HepG2 (cell line): ENCODE results near the gene APRT. TPM values are rescaled to one million over a fixed set of nuclear protein-coding genes. Genes with fewer than 3 reads are reported as not detected.

Experiments used
- CCAR2 ChIP-seq: fragments of 200-400 bp; formaldehyde crosslinking; optimal IDR thresholded peaks from 2 replicates; pipeline ENCODE3; 2018; ENCODE audit warnings: low read depth, mild to moderate bottlenecking, low read length, moderate library complexity
- EHMT2 ChIP-seq: fragments of 200-600 bp; sonication (generic); IDR thresholded peaks from 2 replicates; pipeline ENCODE4 v1.7.0; 2017; ENCODE audit warnings: antibody characterized with exemption, low read depth, low read length, borderline replicate concordance
- GABPB1 ChIP-seq: IDR thresholded peaks from 2 replicates; pipeline ENCODE4 v1.6.1; 2016; ENCODE audit warnings: mild to moderate bottlenecking, missing genetic modification reagents, moderate library complexity, missing compliant biosample characterization
- GATAD2A ChIP-seq: IDR thresholded peaks from 2 replicates; pipeline ENCODE4 v1.6.1; 2016
- MXI1 ChIP-seq: IDR thresholded peaks from 3 replicates; pipeline ENCODE4 v1.6.1; 2012; ENCODE audit warnings: low read depth, low read length, inconsistent platforms, borderline replicate concordance
- MYNN ChIP-seq: sonication (generic); formaldehyde crosslinking; IDR thresholded peaks from 2 replicates; pipeline ENCODE4 v1.4.0; 2020; ENCODE audit warnings: mild to moderate bottlenecking, low read depth, missing genetic modification reagents
- NFATC3 ChIP-seq: sonication (generic); formaldehyde crosslinking; IDR thresholded peaks from 2 replicates; pipeline ENCODE4 v1.5.1; 2020; ENCODE audit warnings: mild to moderate bottlenecking, missing genetic modification reagents
- POLR2AphosphoS5 ChIP-seq: IDR thresholded peaks from 2 replicates; pipeline ENCODE4 v1.6.1; 2012; ENCODE audit warnings: low read depth, low read length
- RNF2 ChIP-seq: fragments of 450-650 bp; conservative IDR thresholded peaks from 2 replicates; pipeline ENCODE4 v1.6.1; 2016; ENCODE audit warnings: low read depth
- SETDB1 ChIP-seq: sonication (generic); formaldehyde crosslinking; IDR thresholded peaks from 2 replicates; pipeline ENCODE4 v1.5.1; 2020; ENCODE audit warnings: missing genetic modification reagents, mild to moderate bottlenecking, borderline replicate concordance
- SIX4 ChIP-seq: sonication (generic); formaldehyde crosslinking; IDR thresholded peaks from 2 replicates; pipeline ENCODE4 v1.4.0; 2020; ENCODE audit warnings: missing genetic modification reagents
- SMAD1 ChIP-seq: sonication (generic); formaldehyde crosslinking; IDR thresholded peaks from 2 replicates; pipeline ENCODE4 v1.4.0; 2020; ENCODE audit warnings: missing genetic modification reagents, low read depth, mild to moderate bottlenecking, borderline replicate concordance
- SP2 ChIP-seq: sonication (generic); formaldehyde crosslinking; IDR thresholded peaks from 2 replicates; pipeline ENCODE4 v1.5.1; 2020; ENCODE audit warnings: mild to moderate bottlenecking, missing genetic modification reagents
- SP4 ChIP-seq: sonication (generic); formaldehyde crosslinking; IDR thresholded peaks from 2 replicates; pipeline ENCODE4 v1.8.1; 2023; ENCODE audit warnings: mild to moderate bottlenecking, missing genetic modification reagents
- STAG1 ChIP-seq: sonication (generic); formaldehyde crosslinking; IDR thresholded peaks from 2 replicates; pipeline ENCODE4 v1.4.0; 2020; ENCODE audit warnings: missing genetic modification reagents
- TCF7 ChIP-seq: sonication (generic); IDR thresholded peaks from 2 replicates; pipeline ENCODE4 v1.6.1; 2016; ENCODE audit warnings: antibody characterized with exemption, low read depth
- ZBTB8A ChIP-seq: sonication (generic); formaldehyde crosslinking; IDR thresholded peaks from 2 replicates; pipeline ENCODE4 v1.4.0; 2020; ENCODE audit warnings: mild to moderate bottlenecking, low read depth, missing genetic modification reagents, borderline replicate concordance
- ZNF17 ChIP-seq: sonication (generic); formaldehyde crosslinking; IDR thresholded peaks from 2 replicates; pipeline ENCODE4 v1.5.0; 2020; ENCODE audit warnings: mild to moderate bottlenecking, missing genetic modification reagents
- ZNF274 ChIP-seq: sonication (generic); formaldehyde crosslinking; IDR thresholded peaks from 2 replicates; pipeline ENCODE4 v1.5.1; 2020; ENCODE audit warnings: mild to moderate bottlenecking, missing genetic modification reagents
- ZNF333 ChIP-seq: sonication (generic); formaldehyde crosslinking; IDR thresholded peaks from 2 replicates; pipeline ENCODE4 v1.4.0; 2020; ENCODE audit warnings: mild to moderate bottlenecking, missing genetic modification reagents, borderline replicate concordance
- ZNF441 ChIP-seq: sonication (generic); formaldehyde crosslinking; IDR thresholded peaks from 2 replicates; pipeline ENCODE4 v1.7.0; 2021; ENCODE audit warnings: missing genetic modification reagents, borderline replicate concordance
- ZNF546 ChIP-seq: sonication (generic); formaldehyde crosslinking; conservative IDR thresholded peaks from 2 replicates; pipeline ENCODE4 v1.8.1; 2023; ENCODE audit warnings: mild to moderate bottlenecking, missing genetic modification reagents
- ZNF768 ChIP-seq: sonication (generic); formaldehyde crosslinking; IDR thresholded peaks from 2 replicates; pipeline ENCODE4 v1.4.0; 2020; ENCODE audit warnings: missing genetic modification reagents
- ZSCAN25 ChIP-seq: sonication (generic); formaldehyde crosslinking; IDR thresholded peaks from 2 replicates; pipeline ENCODE4 v1.8.0; 2022; ENCODE audit warnings: mild to moderate bottlenecking, missing genetic modification reagents
- polyA plus RNA-seq, 8 experiments: library from polyadenylated mRNA; depleted of rRNA in 3 of 8; stranded (reverse) in 7 of 8; unstranded in 1 of 8; fragments of >200 nt; fragmentation: Illumina TruSeq in 4 of 8; extraction: Trizol in 4 of 8; gene quantifications; 2 replicates each; pipeline versions ENCODE4 v1.2.1 to v1.2.3, GENCODE V29; 2011 to 2016; ENCODE audit warnings: low read depth in 4 of 8, missing spikeins in 1 of 8, mixed read lengths in 1 of 8; ENCODE audit not compliant: insufficient read depth in 1 of 8
- total RNA-seq, 5 experiments: library from RNA; depleted of rRNA; stranded (reverse); fragments of >200 nt; fragmentation: Illumina TruSeq; extraction: Trizol; gene quantifications; 2 replicates each; pipeline ENCODE4 v1.2.3, GENCODE V29; 2016; ENCODE audit warnings: low read depth in 1 of 5
- TF ChIP-seq, protein P1 (sequence below): sonication (generic); formaldehyde crosslinking; IDR thresholded peaks from 2 replicates; pipeline ENCODE4 v1.4.0; 2020; ENCODE audit warnings: missing genetic modification reagents

The APRT gene
- total and polyA plus RNA-seq, 2 of the 13 experiments (the other 11 are each of a cell fraction or from before 2014, with no cell fraction given) = 155 to 242 TPM

DNA sequence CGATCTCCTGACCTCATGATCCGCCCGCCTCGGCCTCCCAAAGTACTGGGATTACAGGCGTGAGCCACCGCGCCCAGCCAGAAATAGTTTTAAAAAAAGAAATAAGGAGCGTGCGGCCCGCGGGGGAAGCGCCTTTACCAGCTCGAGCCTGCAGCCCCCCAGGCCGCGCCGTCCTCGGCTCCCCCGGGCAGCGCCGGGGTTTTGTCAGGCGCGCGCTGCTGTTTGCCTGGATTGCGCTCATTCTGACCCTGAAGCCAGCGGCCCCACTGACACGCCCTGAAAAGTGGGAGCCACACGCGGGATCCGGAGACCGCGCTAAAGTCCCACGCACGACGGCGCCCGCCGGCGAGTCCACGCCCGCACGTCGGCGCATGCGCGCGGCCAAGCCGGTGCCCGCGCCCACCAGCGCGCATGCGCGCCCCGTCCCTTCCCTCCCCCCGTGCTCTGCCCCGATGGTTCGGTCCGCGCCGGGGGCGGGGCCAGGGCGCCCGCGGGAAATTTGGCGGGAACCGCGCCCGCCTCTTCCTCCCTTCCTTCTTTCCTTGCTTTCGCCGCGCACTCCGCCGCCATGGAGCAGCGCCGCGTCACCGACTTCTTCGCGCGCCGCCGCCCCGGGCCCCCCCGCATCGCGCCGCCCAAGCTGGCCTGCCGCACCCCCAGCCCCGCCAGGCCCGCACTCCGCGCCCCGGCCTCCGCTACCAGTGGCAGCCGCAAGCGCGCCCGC is 8.3 kb downstream of the APRT start, which contains the start of gene CDT1 (continued):
- TF ChIP-seq GATAD2A (CRISPR knock-in tag) (peak; percentile 80), STAG1 (no peak; the same call in 1 of the 2 replicates), ZNF768 (CRISPR knock-in tag) (peak; percentile 33; the same call in 1 of the 2 replicates), TCF7 (no peak), SP2 (CRISPR knock-in tag) (no peak), SP4 (peak; percentile 91), ZNF333 (CRISPR knock-in tag) (peak; percentile 79; the same call in 1 of the 2 replicates), POLR2AphosphoS5 (peak; percentile 70), CCAR2 (no peak), ZNF17 (CRISPR knock-in tag) (no peak), NFATC3 (CRISPR knock-in tag) (no peak; the same call in 1 of the 2 replicates), MYNN (CRISPR knock-in tag) (no peak), ZBTB8A (CRISPR knock-in tag) (0 out of 2 replicates have a peak, but pooled peaks have one; percentile 58), MXI1 (no peak; the same call in 2 of the 3 replicates), EHMT2 (no peak), SIX4 (peak; percentile 36; the same call in 1 of the 2 replicates), GABPB1 (peak; percentile 67; the same call in 1 of the 2 replicates), ZNF274 (CRISPR knock-in tag) (no peak), SMAD1 (0 out of 2 replicates have a peak, but pooled peaks have one; percentile 64), RNF2 (peak; percentile 53; the same call in 1 of the 2 replicates), ZNF546 (CRISPR knock-in tag) (peak; percentile 85; the same call in 1 of the 2 replicates), ZNF441 (CRISPR knock-in tag) (peak; percentile 73; the same call in 1 of the 2 replicates), ZSCAN25 (peak; percentile 85), SETDB1 (no peak)
- TF ChIP-seq, protein P1, sequence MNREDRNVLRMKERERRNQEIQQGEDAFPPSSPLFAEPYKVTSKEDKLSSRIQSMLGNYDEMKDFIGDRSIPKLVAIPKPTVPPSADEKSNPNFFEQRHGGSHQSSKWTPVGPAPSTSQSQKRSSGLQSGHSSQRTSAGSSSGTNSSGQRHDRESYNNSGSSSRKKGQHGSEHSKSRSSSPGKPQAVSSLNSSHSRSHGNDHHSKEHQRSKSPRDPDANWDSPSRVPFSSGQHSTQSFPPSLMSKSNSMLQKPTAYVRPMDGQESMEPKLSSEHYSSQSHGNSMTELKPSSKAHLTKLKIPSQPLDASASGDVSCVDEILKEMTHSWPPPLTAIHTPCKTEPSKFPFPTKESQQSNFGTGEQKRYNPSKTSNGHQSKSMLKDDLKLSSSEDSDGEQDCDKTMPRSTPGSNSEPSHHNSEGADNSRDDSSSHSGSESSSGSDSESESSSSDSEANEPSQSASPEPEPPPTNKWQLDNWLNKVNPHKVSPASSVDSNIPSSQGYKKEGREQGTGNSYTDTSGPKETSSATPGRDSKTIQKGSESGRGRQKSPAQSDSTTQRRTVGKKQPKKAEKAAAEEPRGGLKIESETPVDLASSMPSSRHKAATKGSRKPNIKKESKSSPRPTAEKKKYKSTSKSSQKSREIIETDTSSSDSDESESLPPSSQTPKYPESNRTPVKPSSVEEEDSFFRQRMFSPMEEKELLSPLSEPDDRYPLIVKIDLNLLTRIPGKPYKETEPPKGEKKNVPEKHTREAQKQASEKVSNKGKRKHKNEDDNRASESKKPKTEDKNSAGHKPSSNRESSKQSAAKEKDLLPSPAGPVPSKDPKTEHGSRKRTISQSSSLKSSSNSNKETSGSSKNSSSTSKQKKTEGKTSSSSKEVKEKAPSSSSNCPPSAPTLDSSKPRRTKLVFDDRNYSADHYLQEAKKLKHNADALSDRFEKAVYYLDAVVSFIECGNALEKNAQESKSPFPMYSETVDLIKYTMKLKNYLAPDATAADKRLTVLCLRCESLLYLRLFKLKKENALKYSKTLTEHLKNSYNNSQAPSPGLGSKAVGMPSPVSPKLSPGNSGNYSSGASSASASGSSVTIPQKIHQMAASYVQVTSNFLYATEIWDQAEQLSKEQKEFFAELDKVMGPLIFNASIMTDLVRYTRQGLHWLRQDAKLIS (CRISPR knock-in tag) = no peak
